Ascending aorta (tissue), 2 donors: ENCODE data around the gene GADD45B. TPM values are rescaled to one million over a fixed set of nuclear protein-coding genes. Genes with fewer than 3 reads are reported as not detected.

Source experiments
- DNase-seq, 2 donors: peaks; one replicate each; pipeline ENCODE4 v3.0.0-alpha.2; 2019; ENCODE audit warnings: low spot score in 2 of 2
- H3K27ac ChIP-seq, 2 donors: fragments of 200-600 bp; sonication (generic); one replicate each; pipeline ENCODE4 v1.5.1; 2016 to 2017; ENCODE audit warnings: mild to moderate bottlenecking in 1 of 2
- H3K27me3 ChIP-seq: fragments of 200-600 bp; sonication (generic); one replicate; pipeline ENCODE4 v1.5.1; 2017
- H3K36me3 ChIP-seq, 2 donors: fragments of 200-600 bp; sonication (generic); one replicate each; pipeline ENCODE4 v1.5.1; 2016
- H3K4me1 ChIP-seq, 2 donors: fragments of 200-600 bp; sonication (generic); one replicate each; pipeline ENCODE4 v1.5.1; 2016 to 2017; ENCODE audit warnings: mild to moderate bottlenecking in 1 of 2
- H3K4me3 ChIP-seq, 2 donors: fragments of 200-600 bp; sonication (generic); one replicate each; pipeline ENCODE4 v1.5.1; 2016 to 2017; ENCODE audit warnings: mild to moderate bottlenecking in 1 of 2
- H3K9me3 ChIP-seq, 2 donors: fragments of 200-600 bp; sonication (generic); one replicate each; pipeline ENCODE4 v1.5.1; 2016
- CTCF ChIP-seq, 3 experiments: fragments of 200-600 bp in 2 of 3; fragments of 450-650 bp in 1 of 3; sonication (generic) in 2 of 3; IDR thresholded peaks; one replicate each; pipeline ENCODE4 v1.5.1; 2016 to 2019; ENCODE audit warnings: antibody characterized with exemption in 3 of 3, mild to moderate bottlenecking in 1 of 3, moderate library complexity in 1 of 3
- intact Hi-C: fragments of 100-400 bp; cut with DNase I; formaldehyde crosslinking; loops from one replicate; pipeline ENCODE4 v1.15.1; 2023
- total RNA-seq: library from RNA; depleted of rRNA; stranded (reverse); fragments of >200 nt; gene quantifications from one replicate; pipeline ENCODE4 v1.1.0, GENCODE V29; 2016

Gene GADD45B
- total RNA-seq, 1 donor from 2014 or later, result 514 TPM

GRCh38 chr19:2477141-2477710 lies 1.3 kb downstream of the GADD45B start:
- Histone ChIP-seq H3K27me3 (no peaks in the 10 kb centered on the region), H3K4me1 (peaks cover 7 to 16% of the 10 kb centered on the region in 2 donors), H3K27ac (peak overlapping the region; percentile 88 to 90), H3K9me3 (no peaks in the 10 kb centered on the region), H3K4me3 (peak overlapping the region; percentile 94 to 98), H3K36me3 (peaks cover 11 to 15% of the 10 kb centered on the region in 2 donors)
- peak in 1 of 2 donors; percentile 81 for DNase-seq
- no peak for TF ChIP-seq CTCF (IDR thresholded peaks at IDR 0.05)
- intact Hi-C loops, result loop anchor here (2.0 to 5.0 kb wide), 2 partner anchors 64 to 150 kb away; no protein-coding TSS in a partner anchor

GRCh38 chr19:2477732-2478191 lies 1.8 kb downstream of the GADD45B start:
- no peaks in the 10 kb centered on the region for H3K27me3 ChIP-seq
- TF ChIP-seq CTCF (IDR thresholded peaks at IDR 0.05), result no peak
- H3K4me3 ChIP-seq, result peak overlapping the region; percentile 94 to 98
- peaks cover 11 to 15% of the 10 kb centered on the region in 2 donors for H3K36me3 ChIP-seq
- H3K27ac ChIP-seq, result peak overlapping the region; percentile 88 to 90
- H3K4me1 ChIP-seq, result peaks cover 7 to 16% of the 10 kb centered on the region in 2 donors
- H3K9me3 ChIP-seq, result no peaks in the 10 kb centered on the region
- intact Hi-C loops, result loop anchor here (1.0 to 5.0 kb wide), 3 partner anchors 63 to 150 kb away; no protein-coding TSS in a partner anchor
- no peak for DNase-seq

- Histone ChIP-seq H3K4me1 (peaks cover 7 to 16% of the 10 kb centered on the region in 2 donors), H3K4me3 (peak overlapping the region; percentile 94 to 98), H3K27ac (peak overlapping the region; percentile 88 to 90), H3K36me3 (peaks cover 11 to 15% of the 10 kb centered on the region in 2 donors), H3K9me3 (peaks cover 0 to 2% of the 10 kb centered on the region in 2 donors), H3K27me3 (no peaks in the 10 kb centered on the region)
- peak in 2 of 3 experiments; percentile 19 to 27 for TF ChIP-seq CTCF (IDR thresholded peaks at IDR 0.05)
- DNase-seq, result peak; percentile 53 to 85
- intact Hi-C loops, result loop anchor here (1.0 to 5.0 kb wide), 2 partner anchors 66 to 149 kb away; no protein-coding TSS in a partner anchor
Observed at GRCh38 chr19:2478278-2478755, 2.4 kb downstream of the GADD45B start.

- Histone ChIP-seq H3K4me1 (peaks cover 7 to 16% of the 10 kb centered on the region in 2 donors), H3K36me3 (peaks cover 11 to 15% of the 10 kb centered on the region in 2 donors), H3K9me3 (peaks cover 0 to 6% of the 10 kb centered on the region in 2 donors), H3K4me3 (peak overlapping the region; percentile 94 to 98), H3K27ac (peak overlapping the region; percentile 88 to 90), H3K27me3 (no peaks in the 10 kb centered on the region)
- DNase-seq, result peak; percentile 63 to 88
- intact Hi-C loops, result loop anchor here (1.0 to 5.0 kb wide), 2 partner anchors 65 to 148 kb away; no protein-coding TSS in a partner anchor
- no peak for TF ChIP-seq CTCF (IDR thresholded peaks at IDR 0.05)
Observed at GRCh38 chr19:2478756-2479555, 3.0 kb downstream of the GADD45B start.

- intact Hi-C loops, result loop anchor here (5.0 kb wide), 1 partner anchor 148 kb away; no protein-coding TSS in a partner anchor
- Histone ChIP-seq H3K27me3 (no peaks in the 10 kb centered on the region), H3K4me1 (peaks cover 7 to 16% of the 10 kb centered on the region in 2 donors), H3K36me3 (peaks cover 11 to 15% of the 10 kb centered on the region in 2 donors), H3K4me3 (peak overlapping the region in 1 of 2 donors; percentile 98), H3K27ac (peak overlapping the region; percentile 88 to 90), H3K9me3 (peaks cover 0 to 6% of the 10 kb centered on the region in 2 donors)
- TF ChIP-seq CTCF (IDR thresholded peaks at IDR 0.05), result peak in 1 of 3 experiments; percentile 2
- DNase-seq, result no peak
Observed at GRCh38 chr19:2479556-2480194, 3.7 kb downstream of the GADD45B start.
